ENCODE measurements around the gene ADPRM. TPM values are rescaled to one million over a fixed set of nuclear protein-coding genes. Genes with fewer than 3 reads are reported as not detected.
"Not testable (repeated sequence)": the region's sequence is repeated elsewhere in the genome, so short reads cannot be mapped to it uniquely, and the experiment has no call there.

ADPRM gene
- 10 to 100 TPM; 17.0 to 26.7 (median 19.9) TPM for polyA plus RNA-seq (ENCODE audit: insufficient read depth in 1 of 5, insufficient read length in 5 of 5, low replicate concordance in 1 of 5)
- long read RNA-seq, donor 1, transcript ADPRM-202 (4 exons, 1,277 nt) = major isoform, 6 of 17 reads
- long read RNA-seq, donor 1, partial matches to known transcripts = 0 of 17 reads
- long read RNA-seq, donor 1, other reads (novel, unspliced or antisense) = 8 of 17 reads
- long read RNA-seq, donor 2, transcript ADPRM-201 (4 exons, 1,209 nt) = major isoform, 5 of 14 reads
- long read RNA-seq, donor 2, partial matches to known transcripts = 0 of 14 reads
- long read RNA-seq, donor 2, other reads (novel, unspliced or antisense) = 5 of 14 reads
- long read RNA-seq, donor 3, partial matches to known transcripts = 0 of 5 reads
- long read RNA-seq, donor 3, other reads (novel, unspliced or antisense) = 0 of 5 reads
- long read RNA-seq, donor 4, partial matches to known transcripts = 0 of 3 reads
- long read RNA-seq, donor 4, other reads (novel, unspliced or antisense) = 0 of 3 reads
- long read RNA-seq, donor 5, partial matches to known transcripts = 0 of 8 reads
- long read RNA-seq, donor 5, other reads (novel, unspliced or antisense) = 0 of 8 reads
- long read RNA-seq, donor 6, transcript ADPRM-202 (4 exons, 1,277 nt) = major isoform, 7 of 18 reads
- long read RNA-seq, donor 6, partial matches to known transcripts = 6 of 18 reads
- long read RNA-seq, donor 6, other reads (novel, unspliced or antisense) = 0 of 18 reads
- long read RNA-seq, donor 7, partial matches to known transcripts = 14 of 32 reads
- long read RNA-seq, donor 7, other reads (novel, unspliced or antisense) = 15 of 32 reads
- long read RNA-seq, donor 8, partial matches to known transcripts = 0 of 4 reads
- long read RNA-seq, donor 8, other reads (novel, unspliced or antisense) = 0 of 4 reads

GRCh38 chr17:10697092-10698081 is at the start of gene ADPRM, which contains the start of gene SCO1:
TSS of gene ADPRM (plus strand) at chr17:10697594. CDS start at chr17:10704927, 7,333 bp downstream.
TSS of gene SCO1 (minus strand) at chr17:10697533. CDS start at chr17:10697507, 26 bp downstream.
- peak; percentile 91 to 93 for DNase-seq

GRCh38 chr17:10648381-10648780 is 49.0 kb upstream of the ADPRM start:
- no peak for DNase-seq

GRCh38 chr17:10648956-10649355 is 48.4 kb upstream of the ADPRM start:
- DNase-seq = no peak

GRCh38 chr17:10649602-10650001 is 47.8 kb upstream of the ADPRM start:
- DNase-seq = no peak

GRCh38 chr17:10651927-10652326 is 45.5 kb upstream of the ADPRM start:
- DNase-seq = no peak

- no peak for DNase-seq
These were observed 44.3 kb upstream of the ADPRM start for GRCh38 chr17:10652984-10653659.

- no peak for DNase-seq
These were observed 43.4 kb upstream of the ADPRM start for GRCh38 chr17:10653987-10654386.

GRCh38 chr17:10657148-10657547 is 40.2 kb upstream of the ADPRM start, which contains the start of gene MYH3:
TSS of gene MYH3 (minus strand) at chr17:10657309. CDS start at chr17:10655064, 2,245 bp downstream.
- DNase-seq = no peak

GRCh38 chr17:10657879-10658278 is 39.5 kb upstream of the ADPRM start:
- no peak for DNase-seq

GRCh38 chr17:10661437-10661836 is 36.0 kb upstream of the ADPRM start:
- no peak for DNase-seq

- no peak for DNase-seq
These were observed 34.2 kb upstream of the ADPRM start for GRCh38 chr17:10663231-10663630.

GRCh38 chr17:10664571-10664970 is 32.8 kb upstream of the ADPRM start:
- no peak for DNase-seq

- DNase-seq = no peak
These were observed 30.5 kb upstream of the ADPRM start for GRCh38 chr17:10666906-10667305.

GRCh38 chr17:10668775-10669174 is 28.6 kb upstream of the ADPRM start:
- DNase-seq = no peak

- no peak for DNase-seq
These were observed 24.1 kb upstream of the ADPRM start for GRCh38 chr17:10673312-10673711.

GRCh38 chr17:10674704-10675103 is 22.7 kb upstream of the ADPRM start:
- no peak for DNase-seq

GRCh38 chr17:10681866-10682446 is 15.4 kb upstream of the ADPRM start:
- DNase-seq = no peak

GRCh38 chr17:10683853-10684252 is 13.5 kb upstream of the ADPRM start:
- no peak for DNase-seq

GRCh38 chr17:10687499-10687898 is 9.9 kb upstream of the ADPRM start:
- DNase-seq = no peak

- DNase-seq = not testable (repeated sequence)
These were observed 1.5 kb upstream of the ADPRM start for GRCh38 chr17:10695875-10696407.

Measured in right lung (tissue), 10 donors.